Activated naive CD8-positive, alpha-beta T cell (primary cell): Measurements from ENCODE around the gene CHAD.
"Not testable (repeated sequence)": the region's sequence is repeated elsewhere in the genome, so short reads cannot be mapped to it uniquely, and the experiment has no call there.

ENCODE experiments used
- H3K27ac Mint-ChIP-seq: one replicate; pipeline ENCODE4 v1.8.0; 2021; ENCODE audit warnings: mixed read lengths
- H3K27me3 Mint-ChIP-seq: one replicate; pipeline ENCODE4 v1.8.0; 2021; ENCODE audit warnings: mixed read lengths
- H3K36me3 Mint-ChIP-seq: one replicate; pipeline ENCODE4 v1.8.0; 2021; ENCODE audit warnings: mixed read lengths
- H3K4me1 Mint-ChIP-seq: one replicate; pipeline ENCODE4 v1.8.0; 2021; ENCODE audit warnings: low read depth, mixed read lengths
- H3K4me3 Mint-ChIP-seq: one replicate; pipeline ENCODE4 v1.8.0; 2021; ENCODE audit warnings: mild to moderate bottlenecking, mixed read lengths
- H3K9me3 Mint-ChIP-seq: one replicate; pipeline ENCODE4 v1.8.0; 2021; ENCODE audit warnings: low read depth, mixed read lengths

CHAD gene

DNA sequence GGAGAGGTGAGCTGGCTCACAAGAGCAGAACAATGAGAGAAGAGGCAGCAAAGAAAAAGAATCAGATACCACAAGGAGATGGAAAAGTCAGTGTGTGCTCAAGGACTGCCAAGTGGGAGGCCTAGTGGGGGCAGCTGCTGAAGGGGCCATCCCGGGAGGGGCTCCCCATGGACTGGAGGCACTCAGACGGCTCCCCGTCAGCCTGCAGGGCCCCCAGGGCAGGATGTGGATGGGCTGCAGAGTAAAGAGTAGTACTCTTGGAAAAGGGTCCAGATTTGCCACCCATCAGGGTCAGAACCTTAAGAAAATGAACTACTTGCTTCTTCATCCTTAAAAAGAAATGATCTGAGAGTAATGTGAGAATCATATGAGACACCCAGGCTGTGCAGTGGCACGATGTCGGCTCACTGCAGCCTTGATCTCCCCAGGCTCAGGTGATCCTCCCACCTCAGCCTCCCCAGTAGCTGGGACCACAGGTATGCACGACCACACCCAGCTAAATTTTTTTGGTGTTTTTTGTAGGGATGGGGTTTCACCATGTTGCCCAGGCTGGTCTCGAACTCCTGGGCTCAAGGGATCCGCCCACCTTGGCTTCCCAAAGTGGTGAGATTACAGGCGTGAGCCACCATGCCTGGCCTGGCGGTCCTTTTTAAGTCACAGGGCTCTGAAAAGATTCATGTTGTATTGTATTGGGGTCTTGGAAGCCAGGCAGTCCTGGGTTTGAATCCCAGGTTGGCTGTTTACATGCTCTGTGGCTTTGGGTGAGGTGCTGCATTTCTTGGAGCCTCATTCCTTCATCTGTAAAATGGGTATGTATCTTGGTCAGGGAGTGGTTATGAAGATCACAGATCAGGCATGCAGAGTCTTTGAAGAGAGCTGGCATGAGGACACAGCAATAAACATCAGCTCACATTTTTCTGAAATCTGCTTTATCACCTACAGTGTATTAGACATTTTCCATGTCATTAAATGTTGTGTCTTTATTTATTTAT, 27.5 kb downstream of the CHAD start:
- Mint-ChIP-seq H3K4me1 (no peaks in the 10 kb centered on the region), H3K27ac (no peak overlapping the region), H3K36me3 (peaks cover 3% of the 10 kb centered on the region), H3K9me3 (no peaks in the 10 kb centered on the region), H3K4me3 (no peak overlapping the region), H3K27me3 (no peaks in the 10 kb centered on the region)

DNA sequence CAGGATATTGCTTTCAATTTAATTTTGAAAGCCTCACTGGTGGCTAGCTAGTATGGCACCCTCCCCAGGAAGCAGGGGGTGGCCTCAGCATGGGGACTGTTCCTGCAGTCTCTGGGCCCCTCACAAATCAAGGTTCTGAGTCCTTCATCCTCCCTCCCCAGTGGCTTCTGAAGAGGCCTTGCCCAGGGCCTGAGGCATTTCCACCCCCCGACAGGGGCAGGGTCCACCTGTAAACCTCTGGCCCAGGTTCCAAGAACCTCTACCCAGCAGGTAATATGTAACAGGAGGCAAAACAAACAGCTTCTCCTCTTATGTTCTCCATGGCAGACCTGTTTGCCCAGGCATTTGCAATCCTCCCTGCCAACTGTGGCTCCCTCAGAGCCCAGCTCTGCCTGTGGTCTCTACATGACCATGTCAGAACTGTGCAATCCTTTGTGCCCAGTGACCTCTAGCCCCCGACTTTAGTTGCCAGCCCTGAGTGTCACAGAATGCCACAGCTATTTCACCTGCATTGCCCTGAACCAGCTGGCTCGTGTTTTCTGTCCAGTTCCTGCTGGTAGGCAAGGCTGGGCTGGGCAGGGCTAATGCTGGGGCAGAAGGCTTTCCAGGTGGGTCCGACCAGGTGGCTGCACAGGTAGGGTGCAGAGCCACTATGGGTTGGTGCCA, 28.4 kb downstream of the CHAD start:
- H3K36me3 Mint-ChIP-seq: peaks cover 3% of the 10 kb centered on the region
- no peaks in the 10 kb centered on the region for H3K27me3 Mint-ChIP-seq
- H3K9me3 Mint-ChIP-seq: no peaks in the 10 kb centered on the region
- H3K27ac Mint-ChIP-seq: no peak overlapping the region
- H3K4me1 Mint-ChIP-seq: no peaks in the 10 kb centered on the region
- H3K4me3 Mint-ChIP-seq: no peak overlapping the region

DNA sequence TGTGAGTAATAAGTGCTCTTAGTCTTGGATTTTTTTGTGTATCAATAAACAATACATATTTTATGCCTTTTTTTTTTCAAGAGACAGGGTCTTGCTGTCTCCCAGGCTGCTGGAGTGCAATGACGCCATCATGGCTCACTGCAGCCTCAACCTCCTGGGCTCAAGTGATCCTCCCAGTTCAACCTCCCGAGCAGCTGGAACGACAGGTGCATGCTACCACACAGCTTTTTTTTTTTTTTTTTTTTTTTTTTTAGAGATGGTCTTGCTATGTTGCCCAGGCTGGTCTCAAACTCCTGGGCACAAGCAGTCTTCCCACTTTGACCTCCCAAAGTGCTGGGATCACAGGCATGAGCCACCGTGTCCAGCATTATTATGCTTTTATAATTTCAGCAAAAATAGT, 29.7 kb downstream of the CHAD start:
- Mint-ChIP-seq H3K27me3 (no peaks in the 10 kb centered on the region), H3K27ac (no peak overlapping the region), H3K36me3 (peaks cover 3% of the 10 kb centered on the region), H3K4me1 (no peaks in the 10 kb centered on the region), H3K4me3 (no peak overlapping the region), H3K9me3 (no peaks in the 10 kb centered on the region)

DNA sequence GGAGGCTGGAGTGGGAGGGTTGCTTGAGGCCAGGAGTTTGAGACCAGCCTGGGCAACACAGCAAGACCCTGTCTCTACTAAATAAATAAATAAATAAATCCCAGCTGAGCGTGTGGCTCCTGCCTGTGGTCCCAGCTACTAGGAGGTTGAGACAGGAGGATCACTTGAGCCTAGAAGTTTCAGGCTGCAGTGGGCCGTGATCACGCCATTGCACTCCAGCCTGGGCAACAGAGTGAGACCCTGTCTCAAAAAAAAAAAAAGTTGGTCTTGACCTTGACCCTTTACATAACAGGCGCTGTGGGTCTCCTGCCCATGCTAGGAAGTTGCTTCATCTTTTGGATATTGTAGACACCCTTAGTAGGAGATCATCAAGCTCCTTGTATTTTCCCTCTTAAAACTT, 31.3 kb downstream of the CHAD start:
- H3K27me3 Mint-ChIP-seq: no peaks in the 10 kb centered on the region
- peaks cover 3% of the 10 kb centered on the region for H3K36me3 Mint-ChIP-seq
- no peak overlapping the region for H3K4me3 Mint-ChIP-seq

DNA sequence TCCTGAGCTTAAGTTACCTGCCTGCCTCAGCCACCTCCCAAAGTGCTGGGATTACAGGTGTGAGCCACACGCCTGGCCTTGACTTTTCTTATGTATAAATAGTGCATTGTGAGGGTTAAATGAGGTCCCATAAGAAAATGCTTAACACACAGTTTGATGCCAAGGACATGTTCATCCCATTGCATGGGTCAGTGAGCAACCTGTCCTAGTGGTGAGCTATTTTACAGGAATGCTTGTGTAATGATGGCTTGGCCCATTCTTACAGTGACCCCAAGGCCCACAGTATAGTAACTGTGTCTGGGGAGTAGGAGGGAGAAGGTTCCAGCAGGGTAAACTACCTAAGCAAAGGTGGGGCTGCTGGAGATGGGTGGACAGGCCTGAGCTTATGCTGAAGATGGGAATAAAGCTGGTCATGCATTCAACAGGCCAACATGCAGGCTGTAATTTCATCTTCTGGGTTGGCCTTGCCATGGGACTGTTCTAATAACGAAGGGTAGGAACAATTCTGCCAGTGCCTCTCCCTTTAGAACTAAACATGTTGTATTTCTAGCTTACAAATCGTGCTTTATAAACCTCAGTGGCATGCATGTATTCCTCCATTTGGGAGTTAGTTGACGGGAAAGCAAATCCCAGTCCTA, 36.4 kb downstream of the CHAD start:
- peaks cover 6% of the 10 kb centered on the region for H3K4me1 Mint-ChIP-seq

More for the DNA sequence above, 31.3 kb downstream of the CHAD start:
- Mint-ChIP-seq H3K27ac (no peak overlapping the region), H3K9me3 (no peaks in the 10 kb centered on the region), H3K4me1 (no peaks in the 10 kb centered on the region)

GRCh38 chr17:50430821-50431618, 37.7 kb downstream of the CHAD start:
- H3K27ac Mint-ChIP-seq: no peak overlapping the region
- H3K9me3 Mint-ChIP-seq: no peaks in the 10 kb centered on the region
- H3K4me1 Mint-ChIP-seq: peaks cover 14% of the 10 kb centered on the region
- no peak overlapping the region for H3K4me3 Mint-ChIP-seq
- H3K36me3 Mint-ChIP-seq: no peaks in the 10 kb centered on the region
- no peaks in the 10 kb centered on the region for H3K27me3 Mint-ChIP-seq

More for the DNA sequence above, 36.4 kb downstream of the CHAD start:
- H3K27me3 Mint-ChIP-seq: no peaks in the 10 kb centered on the region
- H3K36me3 Mint-ChIP-seq: peaks cover 3% of the 10 kb centered on the region
- H3K27ac Mint-ChIP-seq: no peak overlapping the region
- H3K4me3 Mint-ChIP-seq: no peak overlapping the region
- H3K9me3 Mint-ChIP-seq: no peaks in the 10 kb centered on the region

DNA sequence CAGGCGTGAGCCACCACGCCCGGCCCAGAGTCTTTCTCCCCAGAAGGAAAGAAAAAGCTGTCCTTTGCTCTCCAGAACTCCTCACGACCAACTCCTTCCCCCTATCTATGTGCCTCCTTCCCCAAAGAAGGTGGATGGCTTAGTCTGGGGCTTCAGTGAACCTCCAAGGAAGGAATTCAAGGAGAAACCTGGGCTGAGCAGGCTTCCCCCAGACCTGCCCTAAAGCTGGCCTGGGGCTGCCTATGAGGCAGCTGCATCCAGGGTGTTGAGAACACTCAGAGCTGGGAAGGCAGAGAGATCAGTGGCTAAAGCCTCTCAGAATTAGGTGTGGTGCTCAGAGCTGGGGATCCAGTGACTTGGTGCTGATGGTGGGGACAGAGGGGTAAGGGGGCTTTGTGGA, 38.9 kb downstream of the CHAD start:
- Mint-ChIP-seq H3K9me3 (no peaks in the 10 kb centered on the region), H3K27me3 (no peaks in the 10 kb centered on the region), H3K4me3 (no peak overlapping the region), H3K36me3 (no peaks in the 10 kb centered on the region), H3K4me1 (peaks cover 20% of the 10 kb centered on the region), H3K27ac (no peak overlapping the region)

- Mint-ChIP-seq H3K27ac (no peak overlapping the region), H3K27me3 (no peaks in the 10 kb centered on the region), H3K9me3 (no peaks in the 10 kb centered on the region), H3K36me3 (no peaks in the 10 kb centered on the region), H3K4me3 (no peak overlapping the region), H3K4me1 (peaks cover 20% of the 10 kb centered on the region)
Measured at GRCh38 chr17:50428831-50429424, 39.8 kb downstream of the CHAD start.

- H3K4me1 Mint-ChIP-seq: peaks cover 20% of the 10 kb centered on the region
- H3K27me3 Mint-ChIP-seq, H3K27ac Mint-ChIP-seq: not testable (repeated sequence)
Measured at GRCh38 chr17:50428126-50428525, 40.6 kb downstream of the CHAD start.

DNA sequence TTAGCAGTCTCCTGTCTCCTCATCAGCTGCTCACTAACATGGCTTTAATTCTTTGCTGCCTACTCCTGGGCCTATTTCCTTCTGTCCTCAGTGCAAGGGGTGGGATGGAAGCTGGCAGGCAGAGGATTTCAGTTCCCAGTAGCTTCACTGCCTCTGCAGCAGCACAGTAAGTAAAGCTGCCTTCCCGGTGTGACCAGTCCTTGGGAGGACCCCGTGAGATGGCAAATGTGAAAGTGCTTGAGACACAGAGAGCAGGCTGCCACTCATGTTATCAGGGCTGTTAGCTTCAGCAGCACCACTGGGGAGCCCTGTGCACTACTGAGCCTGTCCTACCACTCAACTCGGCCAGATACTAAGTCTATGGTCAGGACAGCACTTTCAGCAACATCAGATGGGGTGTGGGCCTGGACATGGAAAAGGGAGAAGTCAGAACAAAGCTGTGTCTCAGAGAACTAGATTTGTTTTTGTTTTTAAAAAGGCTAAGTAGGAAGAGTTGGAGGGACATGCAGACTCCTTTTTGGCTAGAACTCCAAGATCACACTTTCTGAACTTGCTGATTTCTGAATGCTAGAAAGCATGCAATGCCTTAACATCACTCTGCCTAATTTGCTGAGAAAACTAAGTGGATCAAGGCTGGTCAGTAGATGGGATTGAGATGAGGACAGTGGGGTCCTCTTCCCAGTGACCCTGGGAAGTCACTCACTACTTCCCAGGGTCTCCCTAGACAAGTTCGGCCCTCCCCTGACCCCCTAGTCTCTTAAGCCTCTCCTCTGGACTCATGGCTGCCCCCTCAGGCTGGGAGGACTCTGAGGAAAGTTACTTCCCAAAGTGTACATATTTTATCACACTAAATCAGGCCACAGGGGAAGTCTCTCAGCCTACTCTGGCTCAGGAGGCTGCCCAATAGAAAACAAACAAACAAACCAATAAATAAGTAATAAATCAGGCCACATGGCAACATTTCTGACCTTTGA, 41.6 kb downstream of the CHAD start:
- Mint-ChIP-seq H3K27me3 (no peaks in the 10 kb centered on the region), H3K36me3 (no peaks in the 10 kb centered on the region), H3K27ac (peak overlapping the region; percentile 67), H3K4me1 (peaks cover 20% of the 10 kb centered on the region), H3K9me3 (no peaks in the 10 kb centered on the region), H3K4me3 (peak overlapping the region; percentile 87)

More at GRCh38 chr17:50428126-50428525, 40.6 kb downstream of the CHAD start:
- H3K36me3 Mint-ChIP-seq, H3K4me3 Mint-ChIP-seq, H3K9me3 Mint-ChIP-seq: not testable (repeated sequence)

DNA sequence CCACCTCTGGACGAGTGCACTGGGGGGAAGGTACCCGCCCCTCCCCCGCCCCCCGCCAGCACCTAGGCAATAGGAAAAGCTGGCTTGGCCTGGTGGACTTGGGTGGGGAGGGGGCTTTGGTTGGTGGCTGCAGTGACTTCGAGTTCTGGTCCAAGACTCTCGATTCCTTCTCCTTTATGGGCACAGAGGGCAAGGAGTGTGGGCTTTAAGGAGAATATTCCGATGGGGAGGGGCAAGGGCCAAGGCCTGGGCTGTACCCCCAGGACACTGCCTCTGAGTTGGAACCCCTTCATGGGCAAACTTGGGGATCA, 42.3 kb downstream of the CHAD start:
- Mint-ChIP-seq H3K4me3 (peak overlapping the region; percentile 87), H3K27me3 (no peaks in the 10 kb centered on the region), H3K36me3 (no peaks in the 10 kb centered on the region), H3K4me1 (peaks cover 24% of the 10 kb centered on the region), H3K9me3 (no peaks in the 10 kb centered on the region), H3K27ac (no peak overlapping the region)

GRCh38 chr17:50425682-50426471, 42.8 kb downstream of the CHAD start, which contains the start of gene ACSF2:
ACSF2 (plus strand) TSS chr17:50426218; CDS start chr17:50426262, 44 bp downstream.
- Mint-ChIP-seq H3K4me3 (peak within 1 kb of the TSS; percentile 87), H3K9me3 (no peaks in the 10 kb centered on the region), H3K27ac (peak within 1 kb of the TSS; percentile 67), H3K4me1 (peaks cover 29% of the 10 kb centered on the region), H3K36me3 (no peaks in the 10 kb centered on the region), H3K27me3 (no peaks in the 10 kb centered on the region)
